Neural crest cell (in vitro differentiated cells): ENCODE results near the gene ABHD8. TPM values are rescaled to one million over a fixed set of nuclear protein-coding genes. Genes with fewer than 3 reads are reported as not detected.

ENCODE experiments used
- DNase-seq: peaks from one replicate; pipeline ENCODE4 v3.0.0; 2021; ENCODE audit warnings: low read depth, mixed read lengths, low spot score
- H3K27ac Mint-ChIP-seq: one replicate; pipeline ENCODE4 v1.8.0; 2021; ENCODE audit warnings: mild to moderate bottlenecking, mixed read lengths; ENCODE audit not compliant: unreplicated experiment
- H3K27me3 Mint-ChIP-seq: 2 replicates; pipeline ENCODE4 v1.8.0; 2021; ENCODE audit warnings: low read depth, mild to moderate bottlenecking, mixed read lengths
- H3K36me3 Mint-ChIP-seq: 2 replicates; pipeline ENCODE4 v1.8.0; 2021; ENCODE audit warnings: low read depth, mild to moderate bottlenecking, mixed read lengths
- H3K4me1 Mint-ChIP-seq: 2 replicates; pipeline ENCODE4 v1.8.0; 2021; ENCODE audit warnings: mixed read lengths
- H3K4me3 Mint-ChIP-seq: one replicate; pipeline ENCODE4 v1.8.0; 2021; ENCODE audit warnings: mild to moderate bottlenecking, mixed read lengths
- H3K9me3 Mint-ChIP-seq: 2 replicates; pipeline ENCODE4 v1.8.0; 2021; ENCODE audit warnings: mixed read lengths
- total RNA-seq: library from RNA; stranded (reverse); gene quantifications from 2 replicates; pipeline ENCODE4 v1.2.1, GENCODE V29; 2021
- TF ChIP-seq, protein P1 (sequence below): fragments of 200-600 bp; sonication (generic); conservative IDR thresholded peaks from 2 replicates; pipeline ENCODE4 v1.5.0; 2021; ENCODE audit warnings: antibody characterized with exemption, mild to moderate bottlenecking

The ABHD8 gene
- total RNA-seq, 1 donor from 2014 or later: 8.5 TPM

GRCh38 chr19:17340302-17340870 is 37.2 kb upstream of the ABHD8 start:
- no peak overlapping the region for H3K4me3 Mint-ChIP-seq
- peaks cover 6% of the 10 kb centered on the region for H3K4me1 Mint-ChIP-seq
- DNase-seq: no peak
- no peaks in the 10 kb centered on the region for H3K27me3 Mint-ChIP-seq
- no peak overlapping the region for H3K27ac Mint-ChIP-seq
- H3K36me3 Mint-ChIP-seq: no peaks in the 10 kb centered on the region
- no peaks in the 10 kb centered on the region for H3K9me3 Mint-ChIP-seq
- TF ChIP-seq, protein P1, sequence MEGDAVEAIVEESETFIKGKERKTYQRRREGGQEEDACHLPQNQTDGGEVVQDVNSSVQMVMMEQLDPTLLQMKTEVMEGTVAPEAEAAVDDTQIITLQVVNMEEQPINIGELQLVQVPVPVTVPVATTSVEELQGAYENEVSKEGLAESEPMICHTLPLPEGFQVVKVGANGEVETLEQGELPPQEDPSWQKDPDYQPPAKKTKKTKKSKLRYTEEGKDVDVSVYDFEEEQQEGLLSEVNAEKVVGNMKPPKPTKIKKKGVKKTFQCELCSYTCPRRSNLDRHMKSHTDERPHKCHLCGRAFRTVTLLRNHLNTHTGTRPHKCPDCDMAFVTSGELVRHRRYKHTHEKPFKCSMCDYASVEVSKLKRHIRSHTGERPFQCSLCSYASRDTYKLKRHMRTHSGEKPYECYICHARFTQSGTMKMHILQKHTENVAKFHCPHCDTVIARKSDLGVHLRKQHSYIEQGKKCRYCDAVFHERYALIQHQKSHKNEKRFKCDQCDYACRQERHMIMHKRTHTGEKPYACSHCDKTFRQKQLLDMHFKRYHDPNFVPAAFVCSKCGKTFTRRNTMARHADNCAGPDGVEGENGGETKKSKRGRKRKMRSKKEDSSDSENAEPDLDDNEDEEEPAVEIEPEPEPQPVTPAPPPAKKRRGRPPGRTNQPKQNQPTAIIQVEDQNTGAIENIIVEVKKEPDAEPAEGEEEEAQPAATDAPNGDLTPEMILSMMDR: no peak

DNA sequence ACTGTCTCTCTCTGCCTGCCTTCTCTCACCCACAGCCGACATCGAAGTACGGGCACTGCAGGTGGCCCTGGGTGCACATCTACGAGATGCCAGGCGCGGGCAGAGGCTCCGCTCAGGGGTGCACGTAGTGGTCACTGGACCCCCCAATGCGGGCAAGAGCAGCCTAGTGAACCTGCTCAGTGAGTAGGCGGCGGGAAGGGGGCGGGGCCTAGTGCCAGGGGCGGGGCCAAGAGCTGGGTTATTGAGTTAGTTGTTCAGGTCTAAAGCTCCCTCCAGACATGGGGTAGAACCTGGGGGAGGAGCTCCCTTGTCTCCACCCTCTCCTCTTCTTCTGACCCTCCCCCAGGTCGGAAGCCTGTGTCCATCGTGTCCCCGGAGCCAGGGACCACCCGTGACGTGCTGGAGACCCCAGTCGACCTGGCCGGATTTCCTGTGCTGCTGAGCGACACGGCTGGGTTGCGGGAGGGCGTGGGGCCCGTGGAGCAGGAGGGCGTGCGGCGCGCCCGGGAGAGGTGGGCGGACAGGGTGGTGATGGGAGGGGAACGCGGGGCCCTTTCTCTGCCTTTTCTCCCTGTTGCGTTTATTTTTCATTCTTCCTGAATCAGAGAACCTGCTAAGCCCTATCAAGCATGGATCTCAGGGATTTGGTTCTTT is 36.0 kb upstream of the ABHD8 start:
- Mint-ChIP-seq H3K4me1 (peaks cover 14% of the 10 kb centered on the region), H3K4me3 (peak overlapping the region; percentile 70), H3K27me3 (no peaks in the 10 kb centered on the region), H3K27ac (no peak overlapping the region), H3K9me3 (no peaks in the 10 kb centered on the region), H3K36me3 (no peaks in the 10 kb centered on the region)
- DNase-seq: no peak
- TF ChIP-seq, protein P1: no peak

GRCh38 chr19:17338433-17339078 is 35.3 kb upstream of the ABHD8 start:
- H3K9me3 Mint-ChIP-seq: no peaks in the 10 kb centered on the region
- H3K4me1 Mint-ChIP-seq: peaks cover 18% of the 10 kb centered on the region
- H3K27ac Mint-ChIP-seq: no peak overlapping the region
- no peak for DNase-seq
- H3K36me3 Mint-ChIP-seq: no peaks in the 10 kb centered on the region
- TF ChIP-seq, protein P1: no peak
- H3K4me3 Mint-ChIP-seq: peak overlapping the region; percentile 93
- no peaks in the 10 kb centered on the region for H3K27me3 Mint-ChIP-seq

DNA sequence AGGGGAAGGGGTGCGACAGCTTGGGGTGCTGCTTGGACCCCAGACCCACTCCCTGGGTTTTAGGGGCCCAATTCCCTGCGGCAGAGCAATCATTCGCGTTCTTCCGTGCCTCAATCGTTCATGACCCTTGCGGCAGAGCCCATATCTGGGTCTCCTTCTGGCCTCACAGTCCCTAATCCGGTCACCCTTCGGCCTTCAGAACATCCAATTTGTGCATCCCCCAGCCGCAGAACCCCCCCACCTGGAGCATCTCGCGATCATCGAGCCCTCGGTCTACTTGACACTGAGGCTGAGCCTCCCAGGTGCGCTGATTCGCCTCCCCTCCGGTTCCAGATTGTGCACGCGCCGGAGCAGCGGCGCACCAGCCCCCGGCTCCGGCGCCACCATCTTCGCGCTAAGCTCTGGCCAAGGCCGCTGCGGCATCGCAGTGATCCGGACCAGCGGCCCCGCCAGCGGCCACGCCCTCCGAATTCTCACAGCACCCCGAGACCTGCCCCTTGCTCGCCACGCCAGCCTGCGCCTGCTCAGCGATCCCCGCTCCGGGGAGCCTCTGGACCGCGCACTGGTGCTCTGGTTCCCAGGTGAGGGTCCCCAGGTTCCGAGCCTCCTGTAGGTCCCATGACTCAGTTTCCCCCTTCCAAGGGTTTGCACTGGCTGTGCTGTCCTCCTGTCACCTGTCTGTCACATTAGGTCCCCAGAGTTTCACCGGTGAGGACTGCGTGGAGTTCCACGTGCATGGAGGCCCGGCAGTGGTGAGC is 34.6 kb upstream of the ABHD8 start:
- Mint-ChIP-seq H3K9me3 (no peaks in the 10 kb centered on the region), H3K36me3 (peaks cover under 1% of the 10 kb centered on the region), H3K4me3 (peak overlapping the region; percentile 93), H3K27me3 (no peaks in the 10 kb centered on the region), H3K27ac (no peak overlapping the region), H3K4me1 (peaks cover 18% of the 10 kb centered on the region)
- TF ChIP-seq, protein P1: no peak
- DNase-seq: no peak

GRCh38 chr19:17336872-17337674 is 33.8 kb upstream of the ABHD8 start, which contains the start of gene GTPBP3:
Gene GTPBP3, plus strand, starts transcription at chr19:17337553. Its CDS starts 59 bp downstream, at chr19:17337612.
- DNase-seq: peak; percentile 91
- H3K4me1 Mint-ChIP-seq: peaks cover 22% of the 10 kb centered on the region
- TF ChIP-seq, protein P1: no peak
- peak within 1 kb of the TSS; percentile 39 for H3K27ac Mint-ChIP-seq
- no peaks in the 10 kb centered on the region for H3K9me3 Mint-ChIP-seq
- peaks cover 5% of the 10 kb centered on the region for H3K27me3 Mint-ChIP-seq
- H3K36me3 Mint-ChIP-seq: peaks cover 5% of the 10 kb centered on the region
- H3K4me3 Mint-ChIP-seq: peak within 1 kb of the TSS; percentile 93
